GM12878 (cell line): ENCODE data around the gene ZNF512. TPM values are rescaled to one million over a fixed set of nuclear protein-coding genes. Genes with fewer than 3 reads are reported as not detected.

Experiments used
- ATAC-seq: fragments of 200-7000 bp; cut with Tn5 transposase; 3 replicates; pipeline ENCODE4 v1.9.1; 2020; ENCODE audit warnings: mild to moderate bottlenecking, moderate library complexity
- BruUV-seq: library from RNA; stranded (reverse); fragments of 400-500 nt; replicated peaks from 2 replicates; lab custom pipeline; 2021; lab: Mats Ljungman, UMichigan
- CTCF ChIA-PET: fragments of 300-600 bp; sonication (Branson Sonifier 250); formaldehyde crosslinking; extraction: SDS; loops from one replicate; lab custom pipeline; 2021; ENCODE audit warnings: inconsistent platforms; lab: Yijun Ruan, JAX
- POLR2A ChIA-PET: fragments of 350-600 bp; formaldehyde crosslinking; extraction: SDS; loops from one replicate; lab custom pipeline; 2021; ENCODE audit warnings: inconsistent platforms; lab: Charles Lee
- RAD21 ChIA-PET: fragments of 300-600 bp; sonication (Branson Sonifier 250); formaldehyde crosslinking; loops from one replicate; lab custom pipeline; 2023; ENCODE audit warnings: antibody characterized with exemption; ENCODE audit not compliant: unreplicated experiment; lab: Charles Lee
- SMC1A ChIA-PET: fragments of 300-600 bp; sonication (Branson Sonifier 250); formaldehyde crosslinking; loops from one replicate; lab custom pipeline; 2023; ENCODE audit not compliant: unreplicated experiment, uncharacterized antibody; lab: Charles Lee
- DNase-seq: peaks from one replicate; pipeline ENCODE4 v3.0.0-alpha.2; 2011; ENCODE audit warnings: low read depth, low spot score
- FAIRE-seq: peaks from 3 replicates; lab custom pipeline; 2011; peaks lifted over from hg19 to GRCh38; lab: Jason Lieb, UNC
- H2AFZ ChIP-seq: 2 replicates; pipeline ENCODE4 v1.6.0; 2011; ENCODE audit warnings: low read depth, low read length, control low read depth; ENCODE audit not compliant: control insufficient read depth
- H3K27ac ChIP-seq: 2 replicates; pipeline ENCODE4 v1.5.1; 2011; ENCODE audit warnings: control low read depth; ENCODE audit not compliant: control insufficient read depth, insufficient read depth
- H3K27me3 ChIP-seq, 2 experiments: replicated peaks in 1 of 2; 2 replicates each; pipeline versions ENCODE4 v1.6.0 to v1.6.1; 2011; ENCODE audit warnings: low read length in 1 of 2; ENCODE audit not compliant: control insufficient read depth in 2 of 2, insufficient read depth in 2 of 2
- H3K36me3 ChIP-seq, 2 experiments: 2 replicates each; pipeline ENCODE4 v1.5.1; 2011; ENCODE audit warnings: low read length in 1 of 2; ENCODE audit not compliant: control insufficient read depth in 2 of 2, insufficient read depth in 2 of 2
- H3K4me1 ChIP-seq: 2 replicates; pipeline ENCODE4 v1.6.1; 2011; ENCODE audit warnings: mild to moderate bottlenecking, low read length, moderate library complexity, mixed read lengths; ENCODE audit not compliant: control insufficient read depth, insufficient read depth
- H3K4me2 ChIP-seq: 2 replicates; pipeline ENCODE4 v1.6.0; 2011; ENCODE audit warnings: control low read depth; ENCODE audit not compliant: control insufficient read depth, insufficient read depth
- H3K4me3 ChIP-seq: fragments of 200-600 bp; sonication (generic); 2 replicates; pipeline ENCODE4 v1.5.1; 2016
- H3K79me2 ChIP-seq: 2 replicates; pipeline ENCODE4 v1.6.0; 2011; ENCODE audit warnings: low read length; ENCODE audit not compliant: control insufficient read depth, insufficient read depth
- H3K9ac ChIP-seq: 2 replicates; pipeline ENCODE4 v1.8.0; 2011; ENCODE audit warnings: low read length, control low read depth, mixed read lengths; ENCODE audit not compliant: control insufficient read depth, insufficient read depth
- H3K9me3 ChIP-seq: replicated peaks from 3 replicates; pipeline ENCODE4 v1.5.1; 2011; ENCODE audit warnings: mild to moderate bottlenecking, low read length; ENCODE audit not compliant: control insufficient read depth, insufficient read depth
- H4K20me1 ChIP-seq: 2 replicates; pipeline ENCODE4 v1.6.0; 2011; ENCODE audit not compliant: control insufficient read depth, insufficient read depth
- BACH1 ChIP-seq: fragments of 450-650 bp; IDR thresholded peaks from 2 replicates; pipeline ENCODE4 v1.6.1; 2017; ENCODE audit warnings: mild to moderate bottlenecking, borderline replicate concordance
- CEBPB ChIP-seq, 2 experiments: fragments of 150-350 bp in 1 of 2; IDR thresholded peaks; 2 replicates each; pipeline ENCODE4 v1.6.1; 2012 to 2014; ENCODE audit warnings: low read depth in 2 of 2, low read length in 2 of 2, borderline replicate concordance in 1 of 2, inconsistent platforms in 1 of 2
- CUX1 ChIP-seq: IDR thresholded peaks from 2 replicates; pipeline ENCODE4 v1.6.1; 2012; ENCODE audit warnings: improper control_type of control experiment, low read depth, low read length; ENCODE audit not compliant: insufficient replicate concordance
- E2F4 ChIP-seq: IDR thresholded peaks from 2 replicates; pipeline ENCODE4 v1.6.1; 2012; ENCODE audit warnings: low read depth, low read length, improper control_type of control experiment
- JUNB ChIP-seq: IDR thresholded peaks from 2 replicates; pipeline ENCODE4 v1.6.1; 2016; ENCODE audit warnings: antibody characterized with exemption, mild to moderate bottlenecking
- NR2F1 ChIP-seq: fragments of 450-650 bp; conservative IDR thresholded peaks from 2 replicates; pipeline ENCODE4 v1.6.1; 2017; ENCODE audit warnings: mild to moderate bottlenecking
- SMC3 ChIP-seq: IDR thresholded peaks from 2 replicates; pipeline ENCODE4 v1.6.1; 2011; ENCODE audit warnings: low read length, improper control_type of control experiment, borderline replicate concordance
- SP1 ChIP-seq: IDR thresholded peaks from one replicate; pipeline ENCODE4 v1.6.1; 2011; ENCODE audit warnings: low read depth, low read length
- SRF ChIP-seq, 2 experiments: IDR thresholded peaks; 2 replicates each; pipeline ENCODE4 v1.6.1; 2011; ENCODE audit warnings: low read depth in 2 of 2, low read length in 2 of 2, mild to moderate bottlenecking in 1 of 2, moderate library complexity in 1 of 2
- SUPT20H ChIP-seq: IDR thresholded peaks from 2 replicates; pipeline ENCODE4 v1.6.1; 2011; ENCODE audit warnings: low read depth, mild to moderate bottlenecking, low read length, moderate library complexity, borderline replicate concordance; ENCODE audit not compliant: control insufficient read depth
- TAF1 ChIP-seq: IDR thresholded peaks from 2 replicates; pipeline ENCODE4 v1.6.1; 2011; ENCODE audit warnings: mild to moderate bottlenecking, low read depth, low read length, borderline replicate concordance
- TCF3 ChIP-seq: IDR thresholded peaks from 2 replicates; pipeline ENCODE4 v1.6.1; 2012; ENCODE audit warnings: low read depth, mild to moderate bottlenecking, low read length, borderline replicate concordance; ENCODE audit not compliant: insufficient read depth
- WGBS: methylation state at CpG from one replicate; pipeline ENCODE4 v1.1.6; 2016; ENCODE audit warnings: low lambda C conversion rate; ENCODE audit not compliant: insufficient replicate concordance, insufficient coverage; ENCODE audit errors: missing lambda C conversion rate; 5-methylcytosine and 5-hydroxymethylcytosine counted together
- in situ Hi-C: fragments of 300-500 bp; cut with MboI; formaldehyde crosslinking; loops from 9 replicates; pipeline ENCODE4 v1.14.3; 2018; ENCODE audit warnings: mixed read lengths
- intact Hi-C: fragments of 100-400 bp; cut with micrococcal nuclease; formaldehyde crosslinking; loops from one replicate; pipeline ENCODE4 v1.14.2; 2022; ENCODE audit not compliant: unreplicated experiment
- polyA plus RNA-seq, 11 experiments: library from polyadenylated mRNA; depleted of rRNA in 4 of 11; unstranded in 6 of 11; stranded (reverse) in 5 of 11; fragments of >200 nt; fragmentation: Nextera tagmentation in 4 of 11; fragmentation: Illumina TruSeq in 1 of 11; extraction: Ambion mirVana in 4 of 11; extraction: Trizol in 1 of 11; gene quantifications; 1 replicate in 1 of 11; 2 replicates in 10 of 11; pipeline versions ENCODE4 v1.2.1 to v1.2.3, GENCODE V29; 2011 to 2016; ENCODE audit warnings: inconsistent platforms in 2 of 11, missing spikeins in 2 of 11, low read depth in 1 of 11
- total RNA-seq, 4 experiments: library from RNA; depleted of rRNA in 3 of 4; stranded (reverse); fragments of >200 nt in 3 of 4; fragmentation: Illumina TruSeq in 1 of 4; extraction: Trizol in 1 of 4; gene quantifications; 2 replicates each; pipeline versions ENCODE4 v1.2.1 to v1.2.3, GENCODE V29; 2013 to 2021
- TF ChIP-seq, protein P1 (sequence below): fragments of 450-650 bp; IDR thresholded peaks from 2 replicates; pipeline ENCODE4 v1.6.1; 2017; ENCODE audit warnings: borderline replicate concordance

Gene ZNF512
- total and polyA plus RNA-seq, 10 of the 15 experiments (the other 5 are each of a cell fraction or from before 2014, with no cell fraction given), result 14.1 to 61.9 (median 31.2) TPM

- no peak for TF ChIP-seq E2F4
Measured at GRCh38 chr2:27596627-27597026, 13.8 kb downstream of the ZNF512 start (continued).

DNA sequence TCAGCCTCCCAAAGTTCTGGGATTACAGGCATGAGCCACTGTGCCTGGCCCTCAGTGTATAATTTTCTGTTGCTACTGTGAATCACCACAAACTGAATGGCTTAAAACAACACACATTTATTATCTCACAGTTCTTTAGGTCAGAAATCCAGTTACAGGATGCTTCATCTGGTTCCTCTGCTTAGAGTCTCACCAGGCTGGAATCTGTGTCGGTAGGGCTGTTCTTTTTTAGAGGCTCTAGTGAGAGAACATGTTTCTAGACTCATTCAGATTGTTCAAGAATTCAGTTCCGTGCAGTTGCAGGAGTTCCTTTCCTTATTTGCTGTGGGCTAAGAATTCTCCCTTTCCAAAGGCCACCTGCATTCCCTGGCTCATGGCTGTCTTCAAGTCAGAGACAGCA, 23.8 kb downstream of the ZNF512 start:
- FAIRE-seq, result no peak

More for the DNA sequence above, 23.8 kb downstream of the ZNF512 start:
- Histone ChIP-seq H3K4me1 (no peaks in the 10 kb centered on the region), H4K20me1 (no peaks in the 10 kb centered on the region), H3K4me2 (no peak overlapping the region), H3K79me2 (no peaks in the 10 kb centered on the region), H3K36me3 (peaks cover 15 to 32% of the 10 kb centered on the region in 2 experiments), H3K9ac (no peak overlapping the region), H2AFZ (no peak overlapping the region), H3K4me3 (no peak overlapping the region), H3K27ac (no peak overlapping the region), H3K27me3 (no peaks in the 10 kb centered on the region), H3K9me3 (no peaks in the 10 kb centered on the region)
- CTCF ChIA-PET, result no interaction called here
- SMC1A ChIA-PET, result no interaction called here
- DNase-seq (no peak), ATAC-seq (no peak)
- TF ChIP-seq, protein P1, sequence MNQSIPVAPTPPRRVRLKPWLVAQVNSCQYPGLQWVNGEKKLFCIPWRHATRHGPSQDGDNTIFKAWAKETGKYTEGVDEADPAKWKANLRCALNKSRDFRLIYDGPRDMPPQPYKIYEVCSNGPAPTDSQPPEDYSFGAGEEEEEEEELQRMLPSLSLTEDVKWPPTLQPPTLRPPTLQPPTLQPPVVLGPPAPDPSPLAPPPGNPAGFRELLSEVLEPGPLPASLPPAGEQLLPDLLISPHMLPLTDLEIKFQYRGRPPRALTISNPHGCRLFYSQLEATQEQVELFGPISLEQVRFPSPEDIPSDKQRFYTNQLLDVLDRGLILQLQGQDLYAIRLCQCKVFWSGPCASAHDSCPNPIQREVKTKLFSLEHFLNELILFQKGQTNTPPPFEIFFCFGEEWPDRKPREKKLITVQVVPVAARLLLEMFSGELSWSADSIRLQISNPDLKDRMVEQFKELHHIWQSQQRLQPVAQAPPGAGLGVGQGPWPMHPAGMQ, result no peak
- TF ChIP-seq CEBPB (IDR thresholded peaks at IDR 0.05; ENCODE audit: borderline replicate concordance in 1 of 2, low read depth in 2 of 2, low read length in 2 of 2) (no peak), BACH1 (no peak), SUPT20H (no peak), SP1 (no peak), SMC3 (no peak), NR2F1 (no peak), SRF (IDR thresholded peaks at IDR 0.05; ENCODE audit: low read depth in 2 of 2, low read length in 2 of 2) (no peak), TCF3 (no peak), JUNB (no peak), CUX1 (no peak), TAF1 (no peak)
- 53% methylated on average over 2 of the region's 2 CpGs for WGBS
- POLR2A ChIA-PET, result no interaction called here
- BruUV-seq, result no TSS peak
- in situ Hi-C loops, result no loop called here
- RAD21 ChIA-PET, result no interaction called here
- intact Hi-C loops, result no loop called here
